ENCODE measurements around the gene PJA2. TPM values are rescaled to one million over a fixed set of nuclear protein-coding genes. Genes with fewer than 3 reads are reported as not detected.

PJA2 gene
- polyA plus RNA-seq, 1 experiment, result 109 TPM

DNA sequence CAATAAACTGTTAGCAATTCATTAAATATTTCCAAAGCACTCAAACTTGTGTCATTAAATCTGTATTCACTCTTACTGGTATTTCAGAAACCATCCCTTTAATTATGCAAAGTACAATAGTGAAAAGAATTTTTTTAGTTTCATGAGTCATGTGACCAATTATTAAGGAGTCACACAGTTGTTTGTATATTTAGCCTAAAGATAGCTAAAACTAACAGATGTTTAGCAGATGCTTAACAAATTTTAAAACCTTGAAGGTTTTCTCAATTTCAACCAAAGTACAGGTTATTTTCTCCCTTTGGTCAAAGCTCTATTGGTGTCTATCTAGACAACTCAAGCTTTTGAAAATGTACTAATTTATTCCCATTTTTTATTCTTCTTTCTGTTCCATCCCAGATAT lies 44.1 kb downstream of the PJA2 start:
- CTCF ChIA-PET, result no interaction called here
- TF ChIP-seq, protein P1, sequence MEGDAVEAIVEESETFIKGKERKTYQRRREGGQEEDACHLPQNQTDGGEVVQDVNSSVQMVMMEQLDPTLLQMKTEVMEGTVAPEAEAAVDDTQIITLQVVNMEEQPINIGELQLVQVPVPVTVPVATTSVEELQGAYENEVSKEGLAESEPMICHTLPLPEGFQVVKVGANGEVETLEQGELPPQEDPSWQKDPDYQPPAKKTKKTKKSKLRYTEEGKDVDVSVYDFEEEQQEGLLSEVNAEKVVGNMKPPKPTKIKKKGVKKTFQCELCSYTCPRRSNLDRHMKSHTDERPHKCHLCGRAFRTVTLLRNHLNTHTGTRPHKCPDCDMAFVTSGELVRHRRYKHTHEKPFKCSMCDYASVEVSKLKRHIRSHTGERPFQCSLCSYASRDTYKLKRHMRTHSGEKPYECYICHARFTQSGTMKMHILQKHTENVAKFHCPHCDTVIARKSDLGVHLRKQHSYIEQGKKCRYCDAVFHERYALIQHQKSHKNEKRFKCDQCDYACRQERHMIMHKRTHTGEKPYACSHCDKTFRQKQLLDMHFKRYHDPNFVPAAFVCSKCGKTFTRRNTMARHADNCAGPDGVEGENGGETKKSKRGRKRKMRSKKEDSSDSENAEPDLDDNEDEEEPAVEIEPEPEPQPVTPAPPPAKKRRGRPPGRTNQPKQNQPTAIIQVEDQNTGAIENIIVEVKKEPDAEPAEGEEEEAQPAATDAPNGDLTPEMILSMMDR (IDR thresholded peaks at IDR 0.05; ENCODE audit: low read depth, low read length), result no peak
- Histone ChIP-seq H3K27me3 (ENCODE audit: control insufficient read depth, insufficient read depth, low read length) (no peaks in the 10 kb centered on the region), H3K27ac (ENCODE audit: low read depth, low read length) (no peak overlapping the region), H3K4me3 (ENCODE audit: low read depth, low read length) (no peak overlapping the region), H3K9me3 (ENCODE audit: control insufficient read depth, insufficient read depth, low read length) (no peaks in the 10 kb centered on the region)
- DNase-seq (ENCODE audit: low read depth, low spot score), result no peak
- POLR2A ChIA-PET, result no interaction called here

DNA sequence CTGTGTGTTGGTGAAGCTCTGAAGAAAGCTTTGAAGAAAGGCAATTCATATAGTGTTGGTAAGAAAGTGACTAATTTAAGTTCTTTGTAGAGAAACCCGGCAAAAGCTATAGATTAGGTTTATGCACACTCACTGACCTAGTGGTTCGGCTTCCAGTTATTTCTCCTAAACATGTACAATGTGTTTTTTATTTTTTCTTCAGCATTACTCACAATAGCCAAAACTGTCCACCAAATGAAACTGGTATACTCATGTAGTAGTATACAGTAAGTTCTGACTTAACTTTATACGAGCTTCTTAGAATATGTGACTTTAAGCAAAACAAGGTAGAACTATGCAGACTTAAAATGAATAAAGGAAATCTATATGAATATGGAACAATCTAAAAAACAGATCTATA lies 44.8 kb downstream of the PJA2 start:
- DNase-seq (ENCODE audit: low read depth, low spot score), result no peak
- POLR2A ChIA-PET, result no interaction called here
- Histone ChIP-seq H3K27me3 (ENCODE audit: control insufficient read depth, insufficient read depth, low read length) (no peaks in the 10 kb centered on the region), H3K27ac (ENCODE audit: low read depth, low read length) (no peak overlapping the region), H3K9me3 (ENCODE audit: control insufficient read depth, insufficient read depth, low read length) (no peaks in the 10 kb centered on the region), H3K4me3 (ENCODE audit: low read depth, low read length) (no peak overlapping the region)
- CTCF ChIA-PET, result interaction anchor here (0.7 kb wide), 2 partner anchors 114 to 294 kb away, joined by 4 read pairs; no protein-coding TSS in a partner anchor
- TF ChIP-seq, protein P1 (IDR thresholded peaks at IDR 0.05; ENCODE audit: low read depth, low read length), result no peak

DNA sequence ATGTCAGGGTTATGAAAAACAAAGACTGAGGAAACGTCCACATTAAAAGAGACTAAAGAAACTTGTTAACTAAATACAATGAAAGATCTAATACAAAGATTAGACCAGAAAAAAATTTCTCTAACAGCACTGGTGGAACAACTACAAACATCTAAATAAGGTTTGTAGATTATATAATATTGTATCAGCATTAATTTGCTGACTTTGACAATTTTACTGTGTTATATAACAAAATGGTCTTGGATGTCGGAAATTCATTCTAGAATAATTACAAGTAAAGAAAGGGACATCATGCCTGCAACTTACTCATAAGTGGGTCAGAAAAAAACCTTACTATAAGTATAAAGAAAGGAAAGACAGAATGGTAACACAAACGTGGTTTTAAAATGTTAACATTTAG lies 50.1 kb downstream of the PJA2 start:
- H3K27me3 ChIP-seq (ENCODE audit: control insufficient read depth, insufficient read depth, low read length), result no peaks in the 10 kb centered on the region
- no peak overlapping the region for H3K4me3 ChIP-seq (ENCODE audit: low read depth, low read length)
- no peak overlapping the region for H3K27ac ChIP-seq (ENCODE audit: low read depth, low read length)
- TF ChIP-seq, protein P1 (IDR thresholded peaks at IDR 0.05; ENCODE audit: low read depth, low read length), result no peak
- ChIA-PET POLR2A (no interaction called here), CTCF (no interaction called here)
- no peak for DNase-seq (ENCODE audit: low read depth, low spot score)
- H3K9me3 ChIP-seq (ENCODE audit: control insufficient read depth, insufficient read depth, low read length), result no peaks in the 10 kb centered on the region

DNA sequence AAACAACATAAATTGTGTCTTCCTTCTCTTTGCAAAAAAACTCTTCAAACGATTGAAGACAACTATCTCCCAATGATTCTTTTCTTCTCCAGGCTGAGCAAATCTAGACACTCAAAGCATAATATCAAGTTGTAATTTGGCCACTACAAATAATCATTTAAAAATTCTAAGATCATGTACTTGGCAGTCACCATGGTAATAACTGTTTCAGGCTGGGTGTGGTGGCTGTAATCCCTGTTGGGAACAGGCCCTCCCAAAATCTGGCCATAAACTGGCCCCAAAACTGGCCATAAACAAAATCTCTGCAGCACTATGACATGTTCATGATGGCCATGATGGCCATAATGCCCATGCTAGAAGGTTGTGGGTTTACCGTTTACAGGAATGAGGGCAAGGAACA lies 52.0 kb downstream of the PJA2 start:
- TF ChIP-seq, protein P1 (IDR thresholded peaks at IDR 0.05; ENCODE audit: low read depth, low read length), result no peak
- H3K9me3 ChIP-seq (ENCODE audit: control insufficient read depth, insufficient read depth, low read length), result no peaks in the 10 kb centered on the region

DNA sequence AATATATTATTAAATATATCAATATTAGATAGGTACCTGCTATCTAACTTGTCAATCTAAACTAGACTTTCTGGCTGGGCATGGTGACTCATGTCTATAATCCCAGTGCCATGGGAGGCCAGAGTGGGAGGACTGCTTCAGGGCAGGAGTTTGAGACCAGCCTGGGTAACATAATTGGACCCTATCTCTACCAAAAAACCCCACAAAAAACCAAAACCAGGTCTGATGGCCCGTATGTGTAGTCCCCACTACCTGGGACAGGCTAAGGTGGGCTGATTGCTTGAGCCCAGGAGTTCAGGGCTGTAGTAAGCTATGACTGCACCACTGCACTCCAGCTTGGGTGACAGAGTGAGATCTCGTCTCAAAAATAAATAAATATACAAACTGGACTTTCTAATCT lies 55.0 kb downstream of the PJA2 start:
- ChIA-PET POLR2A (no interaction called here), CTCF (no interaction called here)
- H3K9me3 ChIP-seq (ENCODE audit: control insufficient read depth, insufficient read depth, low read length), result no peaks in the 10 kb centered on the region

More for the DNA sequence above, 52.0 kb downstream of the PJA2 start:
- CTCF ChIA-PET, result no interaction called here
- no peak overlapping the region for H3K27ac ChIP-seq (ENCODE audit: low read depth, low read length)
- no peak overlapping the region for H3K4me3 ChIP-seq (ENCODE audit: low read depth, low read length)
- DNase-seq (ENCODE audit: low read depth, low spot score), result no peak
- no peaks in the 10 kb centered on the region for H3K27me3 ChIP-seq (ENCODE audit: control insufficient read depth, insufficient read depth, low read length)
- POLR2A ChIA-PET, result no interaction called here

More for the DNA sequence above, 55.0 kb downstream of the PJA2 start:
- H3K27ac ChIP-seq (ENCODE audit: low read depth, low read length), result no peak overlapping the region
- TF ChIP-seq, protein P1 (IDR thresholded peaks at IDR 0.05; ENCODE audit: low read depth, low read length), result no peak
- H3K4me3 ChIP-seq (ENCODE audit: low read depth, low read length), result no peak overlapping the region
- H3K27me3 ChIP-seq (ENCODE audit: control insufficient read depth, insufficient read depth, low read length), result no peaks in the 10 kb centered on the region
- no peak for DNase-seq (ENCODE audit: low read depth, low spot score)
